Common myeloid progenitor, CD34-positive (primary cell): ENCODE measurements around the gene ZBTB40.

ENCODE experiments used
- CTCF ChIA-PET: fragments of 350-600 bp; sonication (Branson Sonifier 250); formaldehyde crosslinking; loops from one replicate; lab custom pipeline; 2021; ENCODE audit warnings: antibody characterized with exemption; lab: Charles Lee
- POLR2A ChIA-PET: fragments of 350-600 bp; sonication (Branson Sonifier 250); formaldehyde crosslinking; loops from one replicate; lab custom pipeline; 2021; ENCODE audit warnings: antibody characterized with exemption; lab: Charles Lee
- DNase-seq, 3 donors: peaks; one replicate each; pipeline versions ENCODE4 v3.0.0 to v3.0.0-alpha.2; 2013
- H3K27ac ChIP-seq, 2 experiments: 1 replicate in 1 of 2; 2 replicates in 1 of 2; pipeline ENCODE4 v1.7.0; 2013; ENCODE audit warnings: inconsistent platforms in 2 of 2, low read length in 2 of 2, mild to moderate bottlenecking in 2 of 2, low read depth in 1 of 2, moderate library complexity in 1 of 2; ENCODE audit not compliant: severe bottlenecking in 2 of 2, insufficient read depth in 1 of 2, poor library complexity in 1 of 2
- H3K27me3 ChIP-seq, 5 experiments: replicated peaks in 2 of 5; 1 replicate in 3 of 5; 2 replicates in 2 of 5; pipeline versions ENCODE4 v1.6.1 to v1.7.0; 2013; ENCODE audit warnings: low read length in 4 of 5, mild to moderate bottlenecking in 2 of 5, moderate library complexity in 2 of 5, inconsistent platforms in 1 of 5; ENCODE audit not compliant: insufficient read depth in 5 of 5, control insufficient read depth in 4 of 5
- H3K36me3 ChIP-seq, 4 experiments: 1 replicate in 2 of 4; 2 replicates in 2 of 4; pipeline versions ENCODE4 v1.6.1 to v1.7.0; 2013; ENCODE audit warnings: low read length in 3 of 4, control low read depth in 1 of 4, mild to moderate bottlenecking in 1 of 4; ENCODE audit not compliant: control insufficient read depth in 4 of 4, insufficient read depth in 4 of 4
- H3K4me1 ChIP-seq, 4 experiments: 1 replicate in 3 of 4; 2 replicates in 1 of 4; pipeline versions ENCODE4 v1.6.1 to v1.7.1; 2013; ENCODE audit warnings: low read length in 3 of 4, mild to moderate bottlenecking in 3 of 4, control low read depth in 1 of 4, inconsistent platforms in 1 of 4, moderate library complexity in 1 of 4; ENCODE audit not compliant: control insufficient read depth in 4 of 4, insufficient read depth in 4 of 4; ENCODE audit errors: control extremely low read depth in 1 of 4
- H3K4me3 ChIP-seq, 7 experiments: 1 replicate in 4 of 7; 2 replicates in 3 of 7; pipeline versions ENCODE4 v1.5.1 to v1.7.0; 2013; ENCODE audit warnings: mild to moderate bottlenecking in 7 of 7, low read length in 6 of 7, moderate library complexity in 6 of 7, inconsistent platforms in 2 of 7, low read depth in 2 of 7, control low read depth in 1 of 7; ENCODE audit not compliant: insufficient read depth in 4 of 7, control insufficient read depth in 1 of 7; ENCODE audit errors: extremely low read depth in 1 of 7
- H3K9me3 ChIP-seq, 5 experiments: 1 replicate in 4 of 5; 2 replicates in 1 of 5; pipeline versions ENCODE4 v1.6.1 to v1.7.1; 2013; ENCODE audit warnings: low read length in 4 of 5, mild to moderate bottlenecking in 2 of 5, inconsistent platforms in 1 of 5, low read depth in 1 of 5, moderate library complexity in 1 of 5; ENCODE audit not compliant: control insufficient read depth in 4 of 5, insufficient read depth in 2 of 5; ENCODE audit errors: control extremely low read depth in 1 of 5
- WGBS: methylation state at CpG from one replicate; pipeline ENCODE4 v1.1.5; 2013; ENCODE audit not compliant: insufficient coverage; 5-methylcytosine and 5-hydroxymethylcytosine counted together

ZBTB40 gene

GRCh38 chr1:22416555-22417454, 34.8 kb upstream of the ZBTB40 start:
- peak; percentile 71 to 84 (median 78) for DNase-seq
- Histone ChIP-seq H3K27ac (no peak overlapping the region), H3K9me3 (no peaks in the 10 kb centered on the region), H3K4me1 (peaks cover 0 to 4% (median 1%) of the 10 kb centered on the region in 4 experiments), H3K36me3 (no peaks in the 10 kb centered on the region), H3K4me3 (no peak overlapping the region), H3K27me3 (peaks cover 0 to 48% (median 8%) of the 10 kb centered on the region in 5 experiments)
- WGBS: 8% methylated on average over 10 of the region's 13 CpGs
- POLR2A ChIA-PET: no interaction called here
- CTCF ChIA-PET: interaction anchor here (0.7 to 2.7 kb wide), 24 partner anchors 9 to 484 kb away, joined by 3 to 17 read pairs (median 4); no protein-coding TSS in a partner anchor

DNA sequence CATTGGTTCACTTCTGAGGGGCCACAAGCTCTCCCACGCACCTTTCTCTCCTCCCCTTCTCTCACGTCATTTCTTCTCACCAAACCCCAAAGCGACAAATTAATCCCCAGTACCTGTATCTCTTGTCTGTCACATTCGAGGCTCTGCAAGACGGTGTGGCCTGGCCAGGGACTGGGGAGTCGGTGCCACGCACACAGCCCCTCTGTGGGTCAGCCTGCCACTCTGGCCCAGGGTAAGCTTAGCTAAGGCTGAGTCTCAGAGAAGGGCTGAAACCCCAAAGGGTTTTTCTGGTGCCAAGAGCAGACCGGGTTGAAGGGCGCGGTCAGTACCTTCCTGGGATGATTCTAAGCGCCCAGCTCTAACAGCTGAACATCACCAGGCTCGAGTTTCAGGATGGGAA, 34.2 kb upstream of the ZBTB40 start:
- H3K4me1 ChIP-seq: peaks cover 0 to 4% (median 1%) of the 10 kb centered on the region in 4 experiments
- WGBS: 82% methylated on average over 5 of the region's 12 CpGs
- CTCF ChIA-PET: interaction anchor here (1.3 to 3.3 kb wide), 12 partner anchors 12 to 312 kb away, joined by 3 to 17 read pairs (median 4); no protein-coding TSS in a partner anchor
- no peak overlapping the region for H3K27ac ChIP-seq
- no peaks in the 10 kb centered on the region for H3K9me3 ChIP-seq
- POLR2A ChIA-PET: no interaction called here
- H3K4me3 ChIP-seq: no peak overlapping the region
- H3K27me3 ChIP-seq: peaks cover 0 to 47% (median 8%) of the 10 kb centered on the region in 5 experiments
- no peak for DNase-seq
- no peaks in the 10 kb centered on the region for H3K36me3 ChIP-seq

GRCh38 chr1:22418312-22418711, 33.3 kb upstream of the ZBTB40 start:
- Histone ChIP-seq H3K27me3 (peaks cover 0 to 41% (median 6%) of the 10 kb centered on the region in 5 experiments), H3K4me3 (no peak overlapping the region), H3K9me3 (no peaks in the 10 kb centered on the region), H3K27ac (no peak overlapping the region), H3K4me1 (peaks cover 0 to 4% (median 1%) of the 10 kb centered on the region in 4 experiments), H3K36me3 (no peaks in the 10 kb centered on the region)
- POLR2A ChIA-PET: no interaction called here
- DNase-seq: no peak
- CTCF ChIA-PET: interaction anchor here (2.2 to 3.3 kb wide), 2 partner anchors 224 to 313 kb away, joined by 6 to 8 read pairs; no protein-coding TSS in a partner anchor
- WGBS: 75% methylated on average over 4 of the region's 4 CpGs

DNA sequence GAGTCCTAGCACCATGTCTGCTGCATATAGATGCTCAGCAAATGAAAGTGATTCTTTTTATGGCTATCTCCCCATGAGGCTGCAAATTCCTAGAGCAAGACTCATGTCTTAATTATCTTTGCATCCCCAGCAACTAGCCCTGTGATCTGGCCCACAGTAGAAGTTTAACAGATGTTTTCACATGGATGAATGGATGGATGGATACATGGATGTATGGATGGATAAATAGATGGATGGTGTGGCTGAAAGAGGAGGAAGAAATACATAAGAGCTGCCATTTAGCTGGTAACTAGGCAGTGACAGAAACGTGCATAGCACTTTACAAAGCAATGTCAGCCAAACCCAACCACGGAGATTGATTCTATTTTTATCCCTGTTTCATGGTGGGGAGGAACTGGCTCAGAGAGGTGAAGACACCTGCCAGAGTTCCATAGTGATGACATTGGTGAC, 32.7 kb upstream of the ZBTB40 start:
- Histone ChIP-seq H3K4me3 (no peak overlapping the region), H3K9me3 (no peaks in the 10 kb centered on the region), H3K36me3 (no peaks in the 10 kb centered on the region), H3K27ac (no peak overlapping the region), H3K4me1 (peaks cover 0 to 4% (median 1%) of the 10 kb centered on the region in 4 experiments), H3K27me3 (peaks cover 0 to 37% (median 6%) of the 10 kb centered on the region in 5 experiments)
- no CpG with 5 or more reads among the region's 2 CpGs for WGBS
- POLR2A ChIA-PET: no interaction called here
- no peak for DNase-seq
- CTCF ChIA-PET: interaction anchor here (1.6 to 3.4 kb wide), 3 partner anchors 221 to 313 kb away, joined by 6 to 40 read pairs (median 8); partner anchors contain the start of gene C1QC

DNA sequence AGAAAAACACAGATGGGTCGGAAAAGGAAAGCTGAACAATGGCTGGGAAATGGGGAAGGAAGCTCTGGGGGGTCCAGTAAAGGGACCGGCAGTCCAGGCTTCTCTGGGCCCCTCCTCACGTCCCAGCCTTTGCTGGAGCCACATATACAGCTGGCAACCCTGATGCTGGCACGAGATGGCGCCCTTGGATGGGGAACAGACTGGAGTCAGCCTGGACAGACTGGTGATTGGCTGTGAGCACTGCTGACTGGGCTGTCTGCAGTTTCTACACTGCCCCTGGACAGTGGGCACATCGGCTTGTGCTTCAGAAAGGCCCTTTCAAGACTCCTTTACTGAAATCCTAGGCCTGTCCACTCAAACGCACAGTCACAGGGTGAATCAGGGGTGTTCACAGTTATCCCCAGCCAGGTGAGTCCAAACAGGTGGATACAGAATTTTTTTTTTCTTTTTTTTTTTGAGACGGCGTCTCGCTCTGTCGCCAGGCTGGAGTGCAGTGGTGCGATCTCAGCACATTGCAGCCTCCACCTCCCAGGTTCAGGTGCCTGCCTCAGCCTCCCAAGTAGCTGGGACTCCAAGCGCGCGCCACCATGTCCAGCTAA, 31.1 kb upstream of the ZBTB40 start:
- Histone ChIP-seq H3K27ac (no peak overlapping the region), H3K4me3 (no peak overlapping the region), H3K4me1 (peaks cover 0 to 4% (median 1%) of the 10 kb centered on the region in 4 experiments), H3K36me3 (no peaks in the 10 kb centered on the region), H3K27me3 (peaks cover 0 to 33% (median 6%) of the 10 kb centered on the region in 5 experiments), H3K9me3 (no peaks in the 10 kb centered on the region)
- WGBS: 55% methylated on average over 9 of the region's 15 CpGs
- POLR2A ChIA-PET: interaction anchor here (0.7 kb wide), 1 partner anchor 33 kb away, joined by 3 read pairs; no protein-coding TSS in a partner anchor
- CTCF ChIA-PET: interaction anchor here (0.8 to 3.4 kb wide), 10 partner anchors 11 to 315 kb away, joined by 3 to 40 read pairs (median 4); partner anchors contain the start of genes C1QA and C1QC
- DNase-seq: peak; percentile 65 to 80 (median 74)

DNA sequence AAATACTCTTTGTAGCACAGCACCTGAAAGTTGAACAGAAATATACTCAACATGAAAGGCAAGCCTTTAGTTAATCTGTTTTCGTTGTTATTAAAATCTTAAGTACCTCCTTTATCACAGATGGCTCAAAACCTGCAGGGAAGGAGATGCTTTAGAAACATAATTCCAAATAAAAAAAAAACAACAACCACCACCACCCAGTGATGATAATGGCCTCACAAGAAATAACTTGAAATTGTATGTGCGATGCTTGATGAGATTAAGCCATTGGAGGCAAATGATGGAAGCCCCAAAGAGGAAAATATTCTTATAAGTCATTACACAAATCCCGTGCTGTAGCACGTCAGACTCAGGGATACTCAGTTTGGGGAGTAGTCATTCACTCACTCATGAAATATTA, 24.9 kb upstream of the ZBTB40 start:
- H3K4me3 ChIP-seq: no peak overlapping the region
- POLR2A ChIA-PET: no interaction called here
- DNase-seq: no peak
- WGBS: no CpG with 5 or more reads among the region's 4 CpGs
- H3K27ac ChIP-seq: no peak overlapping the region
- CTCF ChIA-PET: no interaction called here
- peaks cover 0 to 4% (median 0%) of the 10 kb centered on the region in 5 experiments for H3K27me3 ChIP-seq
- no peaks in the 10 kb centered on the region for H3K4me1 ChIP-seq
- H3K36me3 ChIP-seq: no peaks in the 10 kb centered on the region
- H3K9me3 ChIP-seq: peaks cover 0 to 3% (median 0%) of the 10 kb centered on the region in 5 experiments
